Activated CD8-positive, alpha-beta T cell treated with anti-CD3 and anti-CD28 coated beads for 36 hours (primary cell): ENCODE measurements around the gene PGA5. TPM values are rescaled to one million over a fixed set of nuclear protein-coding genes. Genes with fewer than 3 reads are reported as not detected.

Experiments
- ATAC-seq: fragments of 200-7000 bp; cut with Tn5 transposase; one replicate; pipeline ENCODE4 v1.10.0; 2021; ENCODE audit warnings: mild to moderate bottlenecking, moderate library complexity
- CTCF ChIA-PET: fragments of 350-600 bp; sonication (Branson Sonifier 250); formaldehyde crosslinking; loops from one replicate; lab custom pipeline; 2021; ENCODE audit warnings: antibody characterized with exemption; lab: Charles Lee
- POLR2A ChIA-PET: fragments of 350-600 bp; sonication (Branson Sonifier 250); formaldehyde crosslinking; loops from one replicate; lab custom pipeline; 2021; ENCODE audit warnings: antibody characterized with exemption; lab: Charles Lee
- DNase-seq: peaks from one replicate; pipeline ENCODE4 v3.0.0-alpha.2; 2020
- H3K27ac Mint-ChIP-seq: one replicate; pipeline ENCODE4 v1.8.0; 2021; ENCODE audit warnings: mild to moderate bottlenecking, mixed read lengths
- H3K27me3 Mint-ChIP-seq: one replicate; pipeline ENCODE4 v1.8.0; 2021; ENCODE audit warnings: mixed read lengths
- H3K36me3 Mint-ChIP-seq: one replicate; pipeline ENCODE4 v1.8.0; 2021; ENCODE audit warnings: low read depth, mixed read lengths
- H3K4me1 Mint-ChIP-seq: one replicate; pipeline ENCODE4 v1.8.0; 2021; ENCODE audit warnings: low read depth, mixed read lengths
- H3K4me3 Mint-ChIP-seq: one replicate; pipeline ENCODE4 v1.8.0; 2021; ENCODE audit warnings: mild to moderate bottlenecking, moderate library complexity, mixed read lengths
- H3K9me3 Mint-ChIP-seq: one replicate; pipeline ENCODE4 v1.8.0; 2021; ENCODE audit warnings: mixed read lengths
- intact Hi-C: fragments of 100-400 bp; cut with micrococcal nuclease; formaldehyde crosslinking; loops from one replicate; pipeline ENCODE4 v1.10.0; 2022
- total RNA-seq, 2 experiments: library from RNA; stranded (reverse); gene quantifications; one replicate each; pipeline ENCODE4 v1.2.3, GENCODE V29; 2021
- TF ChIP-seq, protein P1 (sequence below): fragments of 200-600 bp; IDR thresholded peaks from one replicate; pipeline ENCODE4 v1.8.0; 2022; ENCODE audit warnings: antibody characterized with exemption, mild to moderate bottlenecking

PGA5 gene
- total RNA-seq, 2 experiments from 2014 or later: not detected

GRCh38 chr11:61254403-61255025 is 13.5 kb downstream of the PGA5 start:
- peaks cover 3% of the 10 kb centered on the region for H3K36me3 Mint-ChIP-seq
- no peak overlapping the region for H3K4me3 Mint-ChIP-seq
- H3K9me3 Mint-ChIP-seq: no peaks in the 10 kb centered on the region
- intact Hi-C loops: loop anchor here (10.0 kb wide), 1 partner anchor 130 kb away; no protein-coding TSS in a partner anchor
- no peaks in the 10 kb centered on the region for H3K4me1 Mint-ChIP-seq
- DNase-seq (peak; percentile 73), ATAC-seq (peak; percentile 98)
- no peak overlapping the region for H3K27ac Mint-ChIP-seq
- CTCF ChIA-PET: interaction anchor here (0.6 to 4.1 kb wide), 25 partner anchors 8 to 181 kb away, joined by 3 to 30 read pairs (median 4); partner anchors contain the start of genes TMEM216 and VWCE
- TF ChIP-seq, protein P1, sequence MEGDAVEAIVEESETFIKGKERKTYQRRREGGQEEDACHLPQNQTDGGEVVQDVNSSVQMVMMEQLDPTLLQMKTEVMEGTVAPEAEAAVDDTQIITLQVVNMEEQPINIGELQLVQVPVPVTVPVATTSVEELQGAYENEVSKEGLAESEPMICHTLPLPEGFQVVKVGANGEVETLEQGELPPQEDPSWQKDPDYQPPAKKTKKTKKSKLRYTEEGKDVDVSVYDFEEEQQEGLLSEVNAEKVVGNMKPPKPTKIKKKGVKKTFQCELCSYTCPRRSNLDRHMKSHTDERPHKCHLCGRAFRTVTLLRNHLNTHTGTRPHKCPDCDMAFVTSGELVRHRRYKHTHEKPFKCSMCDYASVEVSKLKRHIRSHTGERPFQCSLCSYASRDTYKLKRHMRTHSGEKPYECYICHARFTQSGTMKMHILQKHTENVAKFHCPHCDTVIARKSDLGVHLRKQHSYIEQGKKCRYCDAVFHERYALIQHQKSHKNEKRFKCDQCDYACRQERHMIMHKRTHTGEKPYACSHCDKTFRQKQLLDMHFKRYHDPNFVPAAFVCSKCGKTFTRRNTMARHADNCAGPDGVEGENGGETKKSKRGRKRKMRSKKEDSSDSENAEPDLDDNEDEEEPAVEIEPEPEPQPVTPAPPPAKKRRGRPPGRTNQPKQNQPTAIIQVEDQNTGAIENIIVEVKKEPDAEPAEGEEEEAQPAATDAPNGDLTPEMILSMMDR: peak; percentile 90
- POLR2A ChIA-PET: interaction anchor here (0.6 to 0.8 kb wide), 2 partner anchors 39 to 128 kb away, joined by 3 read pairs; no protein-coding TSS in a partner anchor
- H3K27me3 Mint-ChIP-seq: no peaks in the 10 kb centered on the region

DNA sequence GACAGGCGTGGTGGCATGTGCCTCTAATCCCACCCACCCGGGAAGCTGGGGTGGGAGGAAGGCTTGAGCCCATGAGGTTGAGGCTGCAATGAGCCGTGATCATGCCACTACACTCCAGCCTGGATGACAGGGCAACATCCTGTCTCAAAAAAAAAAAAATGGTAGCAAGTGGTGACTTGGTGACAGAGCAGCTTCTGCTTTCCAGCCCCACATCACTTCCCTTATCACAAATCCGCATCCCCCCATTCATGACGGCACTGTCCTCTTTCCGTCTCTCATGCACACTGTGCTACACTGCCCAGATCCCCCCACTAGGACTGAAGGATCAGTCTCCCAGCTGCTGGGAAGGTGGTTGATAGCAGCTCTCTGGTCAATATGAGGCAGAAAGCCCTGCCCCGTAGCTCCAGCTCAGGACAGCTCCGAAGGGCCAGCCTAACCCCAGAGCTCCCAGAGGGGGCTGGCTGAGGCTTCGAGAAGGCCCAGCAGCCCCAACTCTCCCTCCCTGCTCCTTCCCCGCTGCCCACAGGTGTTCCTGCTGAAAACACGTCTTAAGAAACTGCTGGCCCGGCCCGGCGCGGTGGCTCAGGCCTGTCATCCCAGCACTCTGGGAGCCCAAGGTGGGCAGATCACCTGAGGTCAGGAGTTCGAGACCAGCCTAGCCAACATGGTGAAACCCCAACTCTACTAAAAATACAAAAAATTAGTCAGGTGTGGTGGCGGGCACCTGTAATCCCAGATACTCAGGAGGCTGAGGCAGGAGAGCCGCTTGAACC is 15.9 kb downstream of the PGA5 start:
- no peaks in the 10 kb centered on the region for H3K9me3 Mint-ChIP-seq
- no peak overlapping the region for H3K4me3 Mint-ChIP-seq
- CTCF ChIA-PET: interaction anchor here (4.1 kb wide), 1 partner anchor 129 kb away, joined by 30 read pairs; no protein-coding TSS in a partner anchor
- peaks cover 10% of the 10 kb centered on the region for H3K36me3 Mint-ChIP-seq
- H3K4me1 Mint-ChIP-seq: no peaks in the 10 kb centered on the region
- intact Hi-C loops: loop anchor here (10.0 kb wide), 1 partner anchor 128 kb away; no protein-coding TSS in a partner anchor
- no peak for ATAC-seq
- H3K27ac Mint-ChIP-seq: no peak overlapping the region
- TF ChIP-seq, protein P1: no peak
- DNase-seq: no peak
- H3K27me3 Mint-ChIP-seq: no peaks in the 10 kb centered on the region
- POLR2A ChIA-PET: interaction anchor here (0.9 kb wide), 1 partner anchor 9 kb away, joined by 3 read pairs; no protein-coding TSS in a partner anchor

DNA sequence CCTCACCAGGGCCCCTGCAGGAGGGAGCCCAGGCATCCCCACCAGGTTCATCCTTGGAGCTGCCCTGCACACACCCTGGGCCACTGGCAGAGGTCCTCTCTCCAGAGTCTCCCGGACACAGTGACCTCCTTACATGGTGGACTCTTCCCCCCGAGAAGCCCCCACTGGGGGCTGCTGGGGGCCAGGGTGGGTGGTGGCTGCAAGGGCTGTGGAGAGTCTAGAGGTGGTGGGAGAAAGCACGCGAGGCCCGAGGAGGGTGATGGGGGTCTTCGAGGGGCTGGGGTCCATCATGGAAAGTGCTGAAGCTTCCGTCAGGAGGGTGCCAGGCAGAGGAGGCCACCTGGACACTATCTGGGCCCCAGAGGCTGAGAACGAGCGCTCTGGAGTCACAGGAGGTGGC is 17.6 kb downstream of the PGA5 start:
- intact Hi-C loops: loop anchor here (10.0 kb wide), 1 partner anchor 126 kb away; no protein-coding TSS in a partner anchor
- no peak overlapping the region for H3K4me3 Mint-ChIP-seq
- ChIA-PET CTCF (interaction anchor here (1.1 kb wide), 1 partner anchor 38 kb away, joined by 3 read pairs; no protein-coding TSS in a partner anchor), POLR2A (no interaction called here)
- ATAC-seq (no peak), DNase-seq (no peak)
- H3K27me3 Mint-ChIP-seq: no peaks in the 10 kb centered on the region
- H3K9me3 Mint-ChIP-seq: no peaks in the 10 kb centered on the region
- no peak overlapping the region for H3K27ac Mint-ChIP-seq
- TF ChIP-seq, protein P1: no peak
- H3K4me1 Mint-ChIP-seq: no peaks in the 10 kb centered on the region
- peaks cover 14% of the 10 kb centered on the region for H3K36me3 Mint-ChIP-seq

GRCh38 chr11:61259363-61259762 is 18.4 kb downstream of the PGA5 start:
- Mint-ChIP-seq H3K27ac (no peak overlapping the region), H3K9me3 (no peaks in the 10 kb centered on the region), H3K27me3 (no peaks in the 10 kb centered on the region), H3K36me3 (peaks cover 17% of the 10 kb centered on the region), H3K4me1 (no peaks in the 10 kb centered on the region), H3K4me3 (no peak overlapping the region)
- POLR2A ChIA-PET: interaction anchor here (0.7 kb wide), 1 partner anchor 14 kb away, joined by 4 read pairs; no protein-coding TSS in a partner anchor
- TF ChIP-seq, protein P1: no peak
- intact Hi-C loops: loop anchor here (10.0 kb wide), 1 partner anchor 125 kb away; no protein-coding TSS in a partner anchor
- ATAC-seq: no peak
- CTCF ChIA-PET: interaction anchor here (1.1 kb wide), 2 partner anchors 37 to 126 kb away, joined by 3 to 4 read pairs; no protein-coding TSS in a partner anchor
- DNase-seq: no peak
